ENCODE results near the gene SHC4.

SHC4 gene

GRCh38 chr15:48883699-48884098 lies 80.0 kb downstream of the SHC4 start:
- Histone ChIP-seq H4K8ac (ENCODE audit: low read depth, low read length) (no peak overlapping the region), H3K4me2 (ENCODE audit: low read length) (no peak overlapping the region), H2AK5ac (ENCODE audit: low read length) (no peak overlapping the region), H3K27ac (ENCODE audit: low read depth, low read length) (no peak overlapping the region), H3K79me1 (ENCODE audit: low read length) (no peaks in the 10 kb centered on the region), H2BK12ac (ENCODE audit: low read length) (no peak overlapping the region), H3K9ac (ENCODE audit: low read length) (no peak overlapping the region), H3K14ac (ENCODE audit: low read length) (no peak overlapping the region), H2AFZ (ENCODE audit: insufficient read depth, low read length, poor library complexity) (no peak overlapping the region), H3K4ac (ENCODE audit: low read depth, low read length) (no peak overlapping the region), H3K79me2 (ENCODE audit: control insufficient read depth, insufficient read depth, low read length, poor library complexity) (no peaks in the 10 kb centered on the region), H2BK120ac (ENCODE audit: insufficient read depth, low read length, poor library complexity) (no peak overlapping the region), H4K91ac (ENCODE audit: low read depth, low read length) (no peak overlapping the region), H3K36me3 (ENCODE audit: control insufficient read depth in 1 of 2, insufficient read depth in 2 of 2, low read length in 2 of 2) (no peaks in the 10 kb centered on the region), H3K9me3 (ENCODE audit: insufficient read depth, low read depth, low read length) (no peaks in the 10 kb centered on the region), H3K4me1 (ENCODE audit: control insufficient read depth in 1 of 2, insufficient read depth in 2 of 2, low read length in 2 of 2) (no peaks in the 10 kb centered on the region), H3K4me3 (ENCODE audit: low read depth, low read length) (no peak overlapping the region), H3K23ac (ENCODE audit: low read length) (no peak overlapping the region), H3K18ac (ENCODE audit: low read length) (no peak overlapping the region), H2BK5ac (ENCODE audit: low read depth, low read length, poor library complexity) (no peak overlapping the region), H4K12ac (ENCODE audit: low read depth, low read length) (no peak overlapping the region), H3K27me3 (ENCODE audit: insufficient read depth, low read length) (no peaks in the 10 kb centered on the region)
- no CpG with 5 or more reads among the region's 2 CpGs for WGBS (ENCODE audit: extremely low coverage, insufficient coverage, insufficient read length)
- DNase-seq, result no peak

GRCh38 chr15:48880070-48880634 lies 83.6 kb downstream of the SHC4 start:
- Histone ChIP-seq H2BK12ac (ENCODE audit: low read length) (no peak overlapping the region), H3K18ac (ENCODE audit: low read length) (no peak overlapping the region), H3K4me3 (ENCODE audit: low read depth, low read length) (no peak overlapping the region), H2BK120ac (ENCODE audit: insufficient read depth, low read length, poor library complexity) (no peak overlapping the region), H2AK5ac (ENCODE audit: low read length) (no peak overlapping the region), H3K23ac (ENCODE audit: low read length) (no peak overlapping the region), H3K36me3 (ENCODE audit: control insufficient read depth in 1 of 2, insufficient read depth in 2 of 2, low read length in 2 of 2) (no peaks in the 10 kb centered on the region), H3K27me3 (ENCODE audit: insufficient read depth, low read length) (no peaks in the 10 kb centered on the region), H2AFZ (ENCODE audit: insufficient read depth, low read length, poor library complexity) (no peak overlapping the region), H3K4ac (ENCODE audit: low read depth, low read length) (no peak overlapping the region), H3K9me3 (ENCODE audit: insufficient read depth, low read depth, low read length) (no peaks in the 10 kb centered on the region), H3K4me1 (ENCODE audit: control insufficient read depth in 1 of 2, insufficient read depth in 2 of 2, low read length in 2 of 2) (no peaks in the 10 kb centered on the region), H4K12ac (ENCODE audit: low read depth, low read length) (no peak overlapping the region), H3K27ac (ENCODE audit: low read depth, low read length) (no peak overlapping the region), H3K4me2 (ENCODE audit: low read length) (no peak overlapping the region), H3K9ac (ENCODE audit: low read length) (no peak overlapping the region), H2BK5ac (ENCODE audit: low read depth, low read length, poor library complexity) (peak overlapping the region; percentile 38), H3K79me1 (ENCODE audit: low read length) (peaks cover 7% of the 10 kb centered on the region), H4K91ac (ENCODE audit: low read depth, low read length) (no peak overlapping the region), H3K79me2 (ENCODE audit: control insufficient read depth, insufficient read depth, low read length, poor library complexity) (peaks cover 4% of the 10 kb centered on the region), H4K8ac (ENCODE audit: low read depth, low read length) (no peak overlapping the region), H3K14ac (ENCODE audit: low read length) (no peak overlapping the region)
- no peak for DNase-seq
- no CpG with 5 or more reads among the region's 3 CpGs for WGBS (ENCODE audit: extremely low coverage, insufficient coverage, insufficient read length)

GRCh38 chr15:48877630-48878595 lies 85.8 kb downstream of the SHC4 start, which contains the start of gene EID1:
Gene EID1 (plus strand): TSS chr15:48878134. CDS start chr15:48878177, 43 bp downstream.
- H3K4ac ChIP-seq (ENCODE audit: low read depth, low read length), result peak within 1 kb of the TSS; percentile 8

GRCh38 chr15:48876057-48876456 lies 87.7 kb downstream of the SHC4 start:
- H3K9ac ChIP-seq (ENCODE audit: low read length), result no peak overlapping the region
- no CpG with 5 or more reads among the region's 3 CpGs for WGBS (ENCODE audit: extremely low coverage, insufficient coverage, insufficient read length)
- H3K79me2 ChIP-seq (ENCODE audit: control insufficient read depth, insufficient read depth, low read length, poor library complexity), result peaks cover 4% of the 10 kb centered on the region
- no peak overlapping the region for H3K4ac ChIP-seq (ENCODE audit: low read depth, low read length)
- no peak overlapping the region for H4K12ac ChIP-seq (ENCODE audit: low read depth, low read length)
- no peak overlapping the region for H3K27ac ChIP-seq (ENCODE audit: low read depth, low read length)
- H2BK5ac ChIP-seq (ENCODE audit: low read depth, low read length, poor library complexity), result no peak overlapping the region
- peaks cover 7% of the 10 kb centered on the region for H3K79me1 ChIP-seq (ENCODE audit: low read length)
- DNase-seq, result peak; percentile 59 to 88
- no peak overlapping the region for H2AFZ ChIP-seq (ENCODE audit: insufficient read depth, low read length, poor library complexity)
- no peak overlapping the region for H2AK5ac ChIP-seq (ENCODE audit: low read length)
- no peak overlapping the region for H4K91ac ChIP-seq (ENCODE audit: low read depth, low read length)
- H3K18ac ChIP-seq (ENCODE audit: low read length), result no peak overlapping the region
- H3K4me2 ChIP-seq (ENCODE audit: low read length), result no peak overlapping the region
- no peaks in the 10 kb centered on the region for H3K4me1 ChIP-seq (ENCODE audit: control insufficient read depth in 1 of 2, insufficient read depth in 2 of 2, low read length in 2 of 2)
- H4K8ac ChIP-seq (ENCODE audit: low read depth, low read length), result no peak overlapping the region
- no peak overlapping the region for H2BK120ac ChIP-seq (ENCODE audit: insufficient read depth, low read length, poor library complexity)
- H3K9me3 ChIP-seq (ENCODE audit: insufficient read depth, low read depth, low read length), result no peaks in the 10 kb centered on the region
- no peaks in the 10 kb centered on the region for H3K36me3 ChIP-seq (ENCODE audit: control insufficient read depth in 1 of 2, insufficient read depth in 2 of 2, low read length in 2 of 2)
- H3K4me3 ChIP-seq (ENCODE audit: low read depth, low read length), result no peak overlapping the region
- H3K23ac ChIP-seq (ENCODE audit: low read length), result no peak overlapping the region
- no peak overlapping the region for H2BK12ac ChIP-seq (ENCODE audit: low read length)
- H3K27me3 ChIP-seq (ENCODE audit: insufficient read depth, low read length), result no peaks in the 10 kb centered on the region
- H3K14ac ChIP-seq (ENCODE audit: low read length), result no peak overlapping the region

More at GRCh38 chr15:48877630-48878595, 85.8 kb downstream of the SHC4 start, which contains the start of gene EID1:
- peak; percentile 97 to 99 for DNase-seq
- no CpG with 5 or more reads among the region's 58 CpGs for WGBS (ENCODE audit: extremely low coverage, insufficient coverage, insufficient read length)
- Histone ChIP-seq H3K36me3 (ENCODE audit: control insufficient read depth in 1 of 2, insufficient read depth in 2 of 2, low read length in 2 of 2) (no peaks in the 10 kb centered on the region), H3K4me1 (ENCODE audit: control insufficient read depth in 1 of 2, insufficient read depth in 2 of 2, low read length in 2 of 2) (no peaks in the 10 kb centered on the region), H3K79me1 (ENCODE audit: low read length) (peaks cover 7% of the 10 kb centered on the region), H2AK5ac (ENCODE audit: low read length) (no peak within 1 kb of the TSS), H3K14ac (ENCODE audit: low read length) (peak within 1 kb of the TSS; percentile 40), H3K27ac (ENCODE audit: low read depth, low read length) (peak within 1 kb of the TSS; percentile 31), H2AFZ (ENCODE audit: insufficient read depth, low read length, poor library complexity) (peak within 1 kb of the TSS; percentile 79), H3K23ac (ENCODE audit: low read length) (no peak within 1 kb of the TSS), H3K4me2 (ENCODE audit: low read length) (peak within 1 kb of the TSS; percentile 78), H3K9ac (ENCODE audit: low read length) (peak within 1 kb of the TSS; percentile 77), H2BK120ac (ENCODE audit: insufficient read depth, low read length, poor library complexity) (no peak within 1 kb of the TSS), H3K9me3 (ENCODE audit: insufficient read depth, low read depth, low read length) (no peaks in the 10 kb centered on the region), H3K18ac (ENCODE audit: low read length) (peak within 1 kb of the TSS; percentile 43), H4K8ac (ENCODE audit: low read depth, low read length) (peak within 1 kb of the TSS; percentile 81), H2BK12ac (ENCODE audit: low read length) (no peak within 1 kb of the TSS), H3K79me2 (ENCODE audit: control insufficient read depth, insufficient read depth, low read length, poor library complexity) (peaks cover 4% of the 10 kb centered on the region), H2BK5ac (ENCODE audit: low read depth, low read length, poor library complexity) (no peak within 1 kb of the TSS), H4K91ac (ENCODE audit: low read depth, low read length) (peak within 1 kb of the TSS; percentile 22), H3K27me3 (ENCODE audit: insufficient read depth, low read length) (no peaks in the 10 kb centered on the region), H4K12ac (ENCODE audit: low read depth, low read length) (peak within 1 kb of the TSS; percentile 78), H3K4me3 (ENCODE audit: low read depth, low read length) (peak within 1 kb of the TSS; percentile 86)
